GM12864 (cell line): ENCODE data around the gene MCM3AP.

ENCODE experiments used
- DNase-seq: peaks from one replicate; pipeline ENCODE4 v3.0.0-alpha.2; 2011; ENCODE audit warnings: low read depth
- H3K4me3 ChIP-seq: 2 replicates; pipeline ENCODE4 v1.5.1; 2011; ENCODE audit warnings: mild to moderate bottlenecking, low read depth, low read length, control low read depth
- CTCF ChIP-seq: IDR thresholded peaks from 2 replicates; pipeline ENCODE4 v1.5.1; 2011; ENCODE audit warnings: low read depth, mild to moderate bottlenecking, moderate library complexity, low read length, control low read depth, inconsistent platforms; ENCODE audit errors: missing control alignments

MCM3AP gene

GRCh38 chr21:46207920-46208591 is 77.4 kb downstream of the MCM3AP start:
- H3K4me3 ChIP-seq: no peak overlapping the region
- no peak for TF ChIP-seq CTCF

GRCh38 chr21:46207006-46207919 is 78.1 kb downstream of the MCM3AP start:
- H3K4me3 ChIP-seq: no peak overlapping the region
- no peak for DNase-seq
- TF ChIP-seq CTCF: no peak

More at GRCh38 chr21:46207920-46208591, 77.4 kb downstream of the MCM3AP start:
- DNase-seq: no peak

- DNase-seq: no peak
- no peak overlapping the region for H3K4me3 ChIP-seq
- TF ChIP-seq CTCF: no peak
Measured at GRCh38 chr21:46206163-46207005, 79.0 kb downstream of the MCM3AP start.

GRCh38 chr21:46205766-46206162 is 79.6 kb downstream of the MCM3AP start:
- DNase-seq: no peak
- no peak for TF ChIP-seq CTCF
- H3K4me3 ChIP-seq: no peak overlapping the region

- DNase-seq: no peak
- no peak overlapping the region for H3K4me3 ChIP-seq
- TF ChIP-seq CTCF: no peak
Measured at GRCh38 chr21:46205166-46205565, 80.2 kb downstream of the MCM3AP start.

- no peak for TF ChIP-seq CTCF
- no peak overlapping the region for H3K4me3 ChIP-seq
- DNase-seq: no peak
Measured at GRCh38 chr21:46203203-46203600, 82.2 kb downstream of the MCM3AP start.
